ENCODE results near the gene CANT1.
A peak's percentile ranks its signal among the peaks of the same experiment; 100 is the strongest.
"Not testable (repeated sequence)": the region's sequence is repeated elsewhere in the genome, so short reads cannot be mapped to it uniquely, and the experiment has no call there.

CANT1 gene

DNA sequence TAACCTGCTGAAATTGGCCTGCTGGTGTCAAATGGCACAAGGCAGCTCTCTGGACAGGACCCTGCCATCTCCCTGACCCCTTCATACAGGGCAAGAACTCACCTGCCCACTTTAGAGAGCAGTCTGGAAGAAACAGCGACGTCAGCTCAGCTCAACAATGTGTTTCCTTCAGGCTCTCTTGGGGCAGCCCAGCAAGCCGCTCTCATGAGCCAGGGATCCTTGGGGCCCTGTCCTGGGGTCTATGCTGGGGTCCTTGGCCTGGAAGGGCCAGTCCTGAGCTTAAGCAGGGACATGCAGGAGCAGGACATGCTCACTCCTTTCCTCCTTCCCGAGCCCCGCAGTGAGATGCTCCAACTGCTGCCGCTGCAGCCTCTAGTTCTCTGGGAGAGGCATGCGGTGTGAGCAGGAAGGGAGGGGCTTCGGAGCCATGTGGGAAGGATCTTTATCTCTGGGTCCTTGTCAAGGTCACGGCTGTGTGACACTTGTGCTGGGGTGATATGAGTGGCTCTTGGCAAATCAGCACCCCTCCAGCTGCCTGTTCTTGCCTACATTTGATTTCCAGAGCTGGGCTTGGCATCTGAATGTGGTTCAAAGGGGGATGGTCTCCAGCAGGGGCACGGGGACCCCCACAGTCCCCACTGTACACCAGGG lies 17.8 kb upstream of the CANT1 start:
- no peak for DNase-seq (ENCODE audit: low read depth in 3 of 3)

DNA sequence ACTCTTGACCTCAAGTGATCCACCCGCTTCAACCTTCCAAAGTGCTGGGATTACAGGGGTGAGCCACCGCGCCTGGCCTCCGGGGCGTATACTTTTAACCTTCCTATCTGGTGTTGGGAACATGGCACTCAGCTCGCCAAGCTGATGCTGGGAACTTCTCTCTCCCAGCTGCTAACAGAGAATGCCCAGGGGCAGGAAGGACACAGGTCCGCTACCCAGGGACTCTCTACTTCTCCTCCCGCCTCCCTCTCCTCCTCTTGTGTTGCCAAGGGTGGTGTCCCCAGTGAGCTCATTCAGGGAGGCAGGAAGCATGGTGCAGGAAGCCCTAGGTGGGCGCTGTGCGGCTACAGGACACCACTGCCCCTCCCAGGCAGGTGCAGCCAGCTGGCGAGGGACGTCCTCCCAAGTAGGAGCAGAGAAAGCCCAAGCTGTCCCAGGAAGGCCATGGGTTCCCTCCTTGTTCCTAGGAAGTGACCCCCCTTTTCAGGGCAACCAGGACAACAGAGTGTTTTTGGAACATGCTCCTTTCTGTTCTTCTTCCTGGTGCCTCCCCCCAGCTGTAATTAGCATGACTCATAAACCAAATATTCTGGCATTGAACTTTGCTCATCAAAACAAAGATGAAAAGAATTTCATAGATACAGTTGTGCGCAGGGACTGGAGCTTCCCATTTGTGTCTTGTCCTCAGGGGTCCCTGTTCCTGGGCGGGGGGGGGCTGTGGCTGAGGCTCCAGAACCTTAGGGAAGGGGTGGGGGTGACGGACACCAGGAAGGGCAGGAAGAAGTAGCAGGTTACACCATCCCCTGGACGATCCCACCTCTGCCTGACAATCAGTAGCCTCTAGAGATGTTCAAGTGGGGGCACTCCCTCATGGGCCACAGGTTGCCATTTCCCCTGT lies 17.1 kb upstream of the CANT1 start:
- DNase-seq (ENCODE audit: low read depth in 3 of 3): no peak

DNA sequence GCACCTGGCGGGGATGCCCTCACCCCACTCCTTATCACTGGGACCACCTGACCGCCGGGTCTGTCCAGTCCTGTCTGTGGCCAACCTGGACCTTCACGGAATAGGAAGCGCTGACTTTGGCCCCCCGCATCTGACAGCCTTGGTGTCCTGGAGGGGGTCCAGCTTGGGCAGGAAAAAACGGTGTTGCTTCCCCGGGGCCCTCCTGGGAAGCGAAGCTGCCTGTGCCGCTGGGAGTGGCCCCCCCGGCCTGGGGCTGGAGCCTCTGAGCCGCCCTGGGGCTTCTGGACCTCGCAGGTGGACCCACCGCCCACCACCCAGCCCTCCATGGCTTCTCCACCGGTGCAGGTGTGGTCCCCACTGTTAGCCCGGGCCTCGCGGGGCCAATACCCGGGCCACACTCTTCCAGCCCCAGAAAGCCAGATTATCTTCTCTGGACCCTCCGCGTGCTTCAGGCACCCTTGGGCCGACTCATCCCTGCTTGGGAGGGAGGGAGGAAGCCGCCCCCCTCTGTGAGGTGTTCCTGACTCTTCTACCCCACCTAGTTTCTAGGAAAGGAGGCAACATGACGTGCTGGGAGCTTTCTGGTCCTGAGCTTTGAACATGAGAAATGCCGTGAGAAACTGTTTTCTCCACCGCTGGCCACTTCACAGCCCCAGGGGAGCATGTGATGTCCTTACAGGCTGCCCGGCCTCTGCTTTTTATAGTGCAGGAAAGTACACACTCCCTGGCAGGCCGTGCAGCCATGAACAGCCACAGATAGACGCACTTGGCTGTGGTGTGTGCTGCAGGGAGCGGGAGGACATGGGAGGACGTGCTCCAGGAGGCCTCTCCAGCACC lies 15.6 kb upstream of the CANT1 start:
- DNase-seq (ENCODE audit: low read depth in 3 of 3): no peak

DNA sequence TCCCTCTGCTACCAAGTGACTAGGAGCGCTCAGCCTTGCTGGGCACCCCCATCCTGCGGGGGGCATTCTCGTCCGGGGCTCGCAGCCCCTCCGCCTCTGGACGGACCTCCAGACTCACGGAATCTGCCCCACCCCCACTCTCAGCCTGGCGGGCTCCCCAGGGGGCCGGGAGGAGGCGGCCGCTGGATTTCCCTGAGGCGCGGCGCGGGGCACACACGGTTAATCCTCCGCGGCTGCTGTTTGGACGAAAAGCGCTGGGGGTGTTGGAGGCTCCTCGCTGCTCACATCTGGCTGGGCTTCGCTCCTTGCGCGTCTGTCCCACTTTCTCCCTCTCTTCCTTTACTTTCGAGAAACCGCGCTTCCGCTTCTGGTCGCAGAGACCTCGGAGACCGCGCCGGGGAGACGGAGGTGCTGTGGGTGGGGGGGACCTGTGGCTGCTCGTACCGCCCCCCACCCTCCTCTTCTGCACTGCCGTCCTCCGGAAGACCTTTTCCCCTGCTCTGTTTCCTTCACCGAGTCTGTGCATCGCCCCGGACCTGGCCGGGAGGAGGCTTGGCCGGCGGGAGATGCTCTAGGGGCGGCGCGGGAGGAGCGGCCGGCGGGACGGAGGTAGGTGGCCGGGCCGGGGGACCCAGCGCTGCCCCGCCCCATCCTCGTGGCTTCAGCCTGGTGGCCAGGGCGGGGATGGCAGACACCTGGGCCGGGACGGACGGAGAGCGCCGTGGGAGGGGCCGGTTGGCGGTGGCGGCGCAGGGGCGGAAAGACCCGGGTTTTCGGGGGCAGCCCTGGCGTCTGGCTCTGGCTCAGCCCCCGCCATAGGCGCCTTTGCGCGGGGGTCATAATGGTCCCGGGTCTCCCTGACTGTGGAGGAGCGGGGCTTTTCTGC lies 14.6 kb upstream of the CANT1 start, which contains the start of gene C1QTNF1:
Gene C1QTNF1 (plus strand): TSS at position 284 of the 886 bp plus-strand sequence. CDS start 19,800 bp downstream, outside the sequence.
- DNase-seq (ENCODE audit: low read depth in 3 of 3): peak in 1 of 3 experiments; percentile 17

DNA sequence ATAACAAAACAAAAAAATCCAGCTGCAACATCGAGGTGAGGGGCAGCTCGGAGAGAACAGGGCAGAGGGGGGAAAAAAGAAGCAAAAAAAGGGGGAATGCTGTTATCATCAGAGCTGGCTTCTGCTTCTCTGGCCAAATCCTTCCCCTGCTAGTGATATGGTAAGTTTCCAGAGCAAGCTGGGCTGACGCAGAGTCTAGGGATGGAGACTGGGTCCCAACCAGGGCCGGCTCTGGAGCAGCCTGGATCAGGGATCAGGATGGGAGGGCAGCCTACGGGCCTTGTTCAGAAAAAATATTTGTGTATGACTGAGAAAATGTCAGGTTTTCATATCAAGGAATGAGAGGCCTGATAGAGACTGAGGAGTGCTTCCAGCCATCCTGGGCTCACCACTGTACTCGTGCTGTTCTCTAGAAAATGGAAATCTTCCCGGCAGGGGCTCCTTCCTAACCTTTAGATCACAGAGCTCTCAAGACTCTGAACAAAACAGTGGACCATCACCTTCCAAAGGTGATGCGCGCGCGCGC lies 13.7 kb upstream of the CANT1 start:
- DNase-seq (ENCODE audit: low read depth in 3 of 3): no peak

DNA sequence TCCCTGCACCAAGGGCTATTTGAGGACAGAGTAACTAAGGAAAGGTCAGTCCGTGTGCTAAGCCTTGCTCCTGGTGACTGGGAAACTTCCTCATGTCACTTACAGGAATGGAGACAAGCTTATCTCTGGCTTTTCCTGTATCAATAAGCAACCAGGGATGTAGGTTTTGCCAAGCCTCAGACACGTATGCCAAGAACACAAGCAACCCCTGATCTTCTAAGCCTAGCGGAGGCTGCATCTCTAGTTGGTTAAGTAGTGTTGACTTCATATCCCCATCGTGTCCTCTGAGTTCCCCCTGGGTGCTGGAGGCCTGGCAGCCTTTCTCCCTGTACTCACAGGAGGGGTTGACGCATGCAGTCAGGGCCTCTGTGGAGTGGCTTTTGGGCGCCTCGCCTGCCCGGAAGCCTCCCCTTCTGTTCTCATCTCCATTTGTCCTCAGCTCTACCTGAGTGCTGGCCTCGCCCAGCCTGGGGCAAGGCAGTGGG lies 13.0 kb upstream of the CANT1 start:
- no peak for DNase-seq (ENCODE audit: low read depth in 3 of 3)

DNA sequence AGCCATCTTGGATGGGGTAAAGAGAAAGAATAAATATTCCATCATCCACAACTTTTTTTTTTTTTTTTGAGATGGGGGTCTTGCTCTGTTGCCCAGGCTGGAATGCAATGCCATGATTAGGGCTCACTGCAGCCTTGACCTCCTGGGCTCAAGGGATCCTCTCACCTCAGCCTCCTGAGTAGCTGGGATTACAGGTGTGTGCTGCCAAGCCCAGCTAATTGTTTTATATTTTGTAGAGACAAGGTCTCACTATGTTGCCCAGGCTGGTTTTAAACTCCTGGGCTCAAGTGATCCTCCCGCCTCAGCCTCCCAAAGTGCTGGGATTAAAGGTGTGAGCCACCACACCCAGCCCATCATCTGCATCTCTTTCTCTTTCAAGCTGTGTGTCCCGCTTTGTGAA lies 12.4 kb upstream of the CANT1 start:
- not testable (repeated sequence) for DNase-seq (ENCODE audit: low read depth in 3 of 3)

DNA sequence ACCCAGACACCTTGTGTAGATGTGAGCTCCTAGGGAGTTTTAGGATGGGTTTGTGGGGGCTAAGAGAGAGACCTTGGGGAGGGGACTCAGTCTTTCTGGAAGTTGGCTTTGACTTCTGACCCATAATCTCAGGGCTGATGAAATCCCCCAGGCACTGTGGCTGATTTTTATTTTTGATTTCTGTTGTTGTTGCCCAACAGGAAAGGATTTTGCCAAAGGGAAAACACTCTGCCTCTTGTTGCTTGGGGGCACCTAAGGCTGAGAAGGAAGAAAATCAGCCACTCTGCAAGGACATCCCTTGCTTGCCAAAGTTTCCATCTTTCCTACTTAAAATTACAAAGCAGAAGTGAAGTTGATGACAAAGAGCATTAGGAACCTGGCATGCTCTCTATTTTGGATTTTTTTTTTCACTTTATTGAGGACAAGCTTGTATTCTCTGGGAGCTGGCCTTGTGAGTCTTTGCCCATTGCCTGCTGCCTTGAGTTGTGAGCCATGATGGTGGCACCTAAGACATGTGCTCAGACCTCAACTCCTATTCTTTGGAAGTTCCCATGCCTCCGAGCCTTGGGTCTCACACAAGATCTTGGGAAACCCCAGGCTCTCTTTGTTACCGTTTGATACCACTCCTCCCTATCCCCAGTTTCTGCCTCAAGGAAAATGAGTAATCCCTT lies 11.2 kb upstream of the CANT1 start:
- no peak for DNase-seq (ENCODE audit: low read depth in 3 of 3)

DNA sequence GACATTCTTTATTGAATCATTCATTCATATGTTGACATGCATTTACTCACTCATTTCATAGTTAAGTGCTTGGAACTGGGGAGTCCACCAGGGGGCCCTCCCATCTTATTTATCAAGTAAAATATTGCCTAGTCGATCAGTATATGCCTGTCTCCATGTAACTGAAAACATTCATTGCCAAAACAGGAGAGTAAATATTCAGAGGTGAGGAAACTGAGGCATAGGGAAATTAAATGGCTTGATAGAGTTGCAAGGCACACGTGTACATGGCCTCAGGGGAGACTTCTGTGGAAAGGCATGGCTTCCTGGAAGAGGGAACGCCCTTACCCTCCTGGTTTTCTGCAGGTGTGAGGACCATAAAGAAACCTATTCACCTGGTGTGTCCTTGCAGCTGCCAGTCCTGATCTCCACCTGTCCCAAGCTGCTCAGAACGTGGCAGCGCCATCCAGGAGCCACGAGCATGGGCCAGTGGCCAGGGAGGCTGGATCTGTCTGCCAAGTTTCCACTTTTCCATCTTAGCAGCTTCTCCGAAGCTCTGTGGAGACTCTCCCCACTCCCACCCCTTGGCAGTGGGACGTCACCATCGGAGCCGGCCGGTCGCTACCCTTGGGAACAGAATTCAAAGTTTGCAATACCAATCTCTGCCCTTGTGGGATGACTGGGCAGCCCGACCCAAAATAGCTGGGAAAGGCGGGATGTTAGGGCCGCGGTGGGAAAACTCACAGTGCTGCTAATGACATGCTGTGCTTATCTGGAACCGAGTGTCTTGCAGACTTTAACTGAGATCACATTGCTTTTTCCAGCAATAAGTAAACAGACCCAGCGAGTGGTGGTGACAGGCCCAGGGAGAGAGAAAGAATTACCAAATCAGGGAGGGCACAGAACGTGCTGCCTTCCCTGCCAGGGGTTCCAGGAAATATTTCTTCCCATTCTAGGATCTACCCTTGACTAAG lies 10.3 kb upstream of the CANT1 start:
- DNase-seq (ENCODE audit: low read depth in 3 of 3): peak in 2 of 3 experiments; percentile 15 to 43

DNA sequence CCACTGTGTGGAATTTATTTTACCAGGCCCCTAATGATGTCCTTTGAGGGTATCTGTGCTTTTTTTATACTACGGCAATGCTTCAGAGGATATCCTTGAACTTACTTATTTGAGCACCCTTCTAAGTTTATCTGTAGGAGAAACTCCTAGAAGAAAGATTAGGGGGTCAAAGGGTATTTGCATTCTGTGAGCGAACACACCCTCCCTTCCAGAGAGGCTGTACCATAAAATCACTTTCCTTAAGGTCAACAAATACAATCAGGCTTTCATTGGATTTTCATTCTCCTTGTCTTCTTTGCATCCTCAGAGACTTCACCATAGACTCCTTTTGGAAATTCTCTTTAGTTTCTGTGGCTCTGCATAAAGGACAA lies 9.7 kb upstream of the CANT1 start:
- DNase-seq (ENCODE audit: low read depth in 3 of 3): no peak

DNA sequence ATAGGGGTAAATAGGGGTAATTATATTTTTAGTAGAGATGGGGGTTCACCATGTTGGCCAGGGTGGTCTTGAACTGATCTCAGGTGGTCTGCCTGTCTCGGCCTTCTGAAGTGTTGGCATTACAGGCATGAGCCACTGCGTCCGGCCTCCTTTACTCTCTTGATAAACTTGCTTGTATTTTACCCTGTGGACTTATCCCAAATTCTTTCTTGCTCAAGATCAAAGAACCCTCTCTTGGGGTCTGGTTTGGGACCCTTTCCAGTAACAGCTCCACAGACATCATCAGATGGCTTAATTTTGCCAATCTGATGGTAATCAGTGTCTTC lies 8.8 kb upstream of the CANT1 start:
- no peak for DNase-seq (ENCODE audit: low read depth in 3 of 3)

DNA sequence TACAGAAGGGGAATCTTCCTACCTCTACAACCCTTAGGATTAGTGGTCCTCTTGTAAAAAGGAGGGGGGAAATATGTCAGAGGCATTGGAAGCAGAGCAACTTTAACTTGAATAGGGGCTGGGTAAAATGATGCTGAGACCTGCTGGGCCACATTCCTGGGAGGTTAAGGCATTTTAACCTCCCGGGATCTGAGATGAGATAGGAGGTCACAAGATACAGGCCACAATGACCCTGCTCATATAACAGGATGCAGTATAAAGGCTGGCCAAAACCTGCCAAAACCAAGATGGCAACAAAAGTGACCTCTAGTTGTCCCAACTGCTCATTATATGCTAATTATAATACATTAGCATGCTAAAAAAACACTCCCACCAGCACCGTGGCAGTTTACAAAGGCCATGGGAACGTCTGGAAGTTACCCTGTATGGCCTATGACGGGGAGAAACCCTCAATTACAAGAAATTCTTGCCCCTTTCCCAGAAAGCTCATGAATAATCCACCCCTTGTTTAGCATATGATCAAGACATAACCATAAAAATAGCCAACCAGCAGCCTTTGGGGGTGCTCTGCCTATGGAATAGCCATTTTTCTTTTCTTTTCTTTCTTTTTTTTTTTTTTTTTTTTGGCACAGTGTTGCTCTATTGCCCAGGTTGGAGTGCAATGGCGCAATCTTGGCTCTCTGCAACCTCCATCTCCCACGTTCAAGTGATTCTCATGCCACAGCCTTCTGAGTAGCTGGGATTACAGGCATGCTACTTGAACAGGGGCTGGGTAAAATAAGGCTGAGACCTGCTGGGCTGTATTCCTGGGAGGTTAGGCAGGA lies 8.2 kb upstream of the CANT1 start:
- DNase-seq (ENCODE audit: low read depth in 3 of 3): no peak

DNA sequence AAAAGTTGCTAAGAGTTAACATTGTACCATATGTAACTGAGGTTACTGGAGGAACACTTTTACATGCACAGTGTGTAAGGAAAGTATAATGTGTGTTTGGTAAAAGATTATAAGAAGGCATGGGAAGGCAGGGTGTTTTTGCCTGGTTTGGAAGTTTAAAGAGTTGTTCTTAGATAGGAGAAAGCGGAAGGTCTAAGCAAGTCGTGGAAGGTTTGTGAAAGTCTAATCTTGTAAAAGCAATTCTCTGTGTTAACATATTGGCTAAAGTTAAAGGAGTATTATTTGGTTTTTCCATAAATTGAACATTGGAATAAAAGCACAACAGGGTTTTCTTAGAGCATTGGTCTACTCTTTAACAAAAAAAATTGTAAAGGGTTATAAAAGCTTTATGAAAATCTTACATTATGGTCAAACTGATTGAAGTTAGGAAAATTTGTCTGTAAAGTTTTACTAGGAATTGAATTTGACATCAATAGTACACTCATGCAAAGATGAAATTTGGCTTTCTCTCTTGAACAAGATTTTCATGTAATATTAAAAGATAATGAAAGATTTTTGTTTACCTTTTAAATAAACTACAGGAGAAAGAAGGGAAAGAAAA lies 4.7 kb upstream of the CANT1 start:
- DNase-seq (ENCODE audit: low read depth in 3 of 3): no peak

DNA sequence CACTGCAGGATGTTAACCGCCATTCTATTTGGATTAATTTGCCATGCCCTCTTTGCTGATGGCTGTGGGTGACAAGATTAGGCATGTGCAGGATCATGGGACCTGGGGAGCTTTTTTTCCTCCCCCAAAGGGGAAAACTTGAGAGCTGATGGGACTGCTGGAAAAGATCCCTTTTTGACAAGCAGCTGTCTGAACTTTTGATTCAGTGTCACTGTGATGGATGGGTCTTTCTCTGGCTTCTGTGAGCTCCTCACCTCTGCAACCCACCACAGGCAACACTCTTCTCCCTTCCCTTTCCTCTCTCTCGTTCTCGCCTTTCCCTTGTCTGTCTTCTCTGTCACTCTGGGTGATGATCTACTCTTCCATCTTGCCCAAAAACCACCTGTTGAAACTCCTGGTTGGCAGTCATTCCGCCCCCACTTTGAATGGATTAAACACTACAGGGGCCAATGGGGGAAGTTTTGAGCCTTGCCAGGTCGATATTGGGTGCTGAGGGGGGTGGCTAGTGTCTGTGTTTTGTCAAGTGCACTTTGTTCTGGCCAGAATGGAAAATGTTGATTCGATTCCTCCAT lies 3.1 kb upstream of the CANT1 start:
- no peak for DNase-seq (ENCODE audit: low read depth in 3 of 3)

DNA sequence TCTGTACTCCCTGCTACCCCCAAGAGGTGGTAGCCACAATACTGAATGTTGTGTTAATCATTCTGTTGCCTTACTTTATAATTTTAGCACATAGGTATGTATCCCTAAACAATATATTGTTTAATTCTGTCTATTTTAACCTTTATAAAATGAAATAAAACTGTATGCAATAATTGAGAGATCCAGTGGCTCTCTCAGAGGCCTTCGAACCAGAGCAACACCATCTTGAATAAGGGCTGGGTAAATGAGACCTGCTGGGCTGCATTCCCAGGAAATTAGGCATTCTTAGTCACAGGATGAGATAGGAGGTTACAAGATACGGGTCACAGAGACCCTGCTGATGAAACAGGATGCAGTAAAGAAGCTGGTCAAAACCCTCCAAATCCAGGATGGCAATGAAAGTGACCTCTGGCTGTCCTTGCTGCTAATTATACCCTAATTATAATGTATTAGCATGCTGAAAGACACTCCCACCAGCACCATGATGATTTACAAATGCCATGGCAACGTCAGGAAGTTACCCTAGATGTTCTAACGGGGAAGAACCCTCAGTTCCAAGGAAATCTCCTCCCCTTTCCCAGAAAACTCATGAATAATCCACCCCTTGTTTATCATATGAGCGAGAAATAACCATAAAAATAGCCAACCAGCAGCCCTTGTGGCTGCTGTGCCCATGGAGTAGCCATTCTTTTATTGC lies 2.0 kb upstream of the CANT1 start:
- no peak for DNase-seq (ENCODE audit: low read depth in 3 of 3)

DNA sequence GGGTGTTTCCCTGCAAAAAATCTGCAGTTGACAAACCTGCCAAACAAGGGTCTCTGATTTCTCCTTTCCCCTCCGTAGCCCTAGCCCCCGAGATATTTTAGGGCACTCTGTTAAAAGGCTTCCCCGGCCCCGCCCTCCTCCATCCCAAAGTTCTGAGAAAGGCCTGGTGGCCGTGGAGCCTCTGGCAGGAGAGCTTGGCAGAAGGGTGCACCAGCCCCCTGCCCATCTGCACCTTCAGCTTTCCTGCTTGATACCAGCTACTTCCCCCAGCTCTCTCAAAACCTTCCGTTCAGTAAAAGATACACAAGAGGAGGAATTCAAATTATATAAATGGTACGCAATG lies 711 bp upstream of the CANT1 start:
- DNase-seq (ENCODE audit: low read depth in 3 of 3): no peak
